Omental fat pad (tissue), 4 donors: ENCODE data around the gene SHC2. TPM values are rescaled to one million over a fixed set of nuclear protein-coding genes. Genes with fewer than 3 reads are reported as not detected.
"Not testable (repeated sequence)": the region's sequence is repeated elsewhere in the genome, so short reads cannot be mapped to it uniquely, and the experiment has no call there.

Experiments
- ATAC-seq: fragments of 150-250 bp; one replicate; pipeline ENCODE4 v1.9.1; 2016; ENCODE audit warnings: mild to moderate bottlenecking, moderate library complexity; ENCODE audit not compliant: low FRiP score
- DNase-seq: peaks from one replicate; pipeline ENCODE4 v3.0.0-alpha.2; 2019; ENCODE audit warnings: low spot score
- CTCF ChIP-seq, 3 donors: fragments of 450-650 bp; IDR thresholded peaks; one replicate each; pipeline ENCODE4 v1.5.1; 2016 to 2017; ENCODE audit warnings: antibody characterized with exemption in 3 of 3, mild to moderate bottlenecking in 3 of 3, moderate library complexity in 2 of 3
- total RNA-seq, 4 donors: library from RNA; depleted of rRNA; stranded (reverse); fragments of >200 nt; gene quantifications; one replicate each; pipeline ENCODE4 v1.1.0, GENCODE V29; 2016

Gene SHC2
- total RNA-seq, 4 donors from 2014 or later = 11.7 to 27.1 (median 18.8) TPM

- TF ChIP-seq CTCF (IDR thresholded peaks at IDR 0.05) = no peak
- ATAC-seq (no peak), DNase-seq (no peak)
Observed at GRCh38 chr19:452829-453228, 8.0 kb downstream of the SHC2 start.

- not testable (repeated sequence) for ATAC-seq
Observed at GRCh38 chr19:450912-451481, 9.8 kb downstream of the SHC2 start.

GRCh38 chr19:449916-450315 is 10.9 kb downstream of the SHC2 start:
- TF ChIP-seq CTCF (IDR thresholded peaks at IDR 0.05) = no peak
- ATAC-seq (no peak), DNase-seq (no peak)

More at GRCh38 chr19:450912-451481, 9.8 kb downstream of the SHC2 start:
- DNase-seq = not testable (repeated sequence)

- ATAC-seq (no peak), DNase-seq (no peak)
- no peak for TF ChIP-seq CTCF (IDR thresholded peaks at IDR 0.05)
Observed at GRCh38 chr19:447816-448560, 12.8 kb downstream of the SHC2 start.

GRCh38 chr19:447064-447426 is 13.8 kb downstream of the SHC2 start:
- no peak for TF ChIP-seq CTCF (IDR thresholded peaks at IDR 0.05)
- peak; percentile 26 for ATAC-seq
- DNase-seq = no peak

- DNase-seq = no peak
- TF ChIP-seq CTCF (IDR thresholded peaks at IDR 0.05) = no peak
- no peak for ATAC-seq
Observed at GRCh38 chr19:444677-445210, 16.1 kb downstream of the SHC2 start.

- TF ChIP-seq CTCF (IDR thresholded peaks at IDR 0.05) = no peak
- DNase-seq = no peak
- ATAC-seq = no peak
Observed at GRCh38 chr19:443005-443404, 17.8 kb downstream of the SHC2 start.
